ENCODE measurements around the gene IFI27.
"Not testable (repeated sequence)": the region's sequence is repeated elsewhere in the genome, so short reads cannot be mapped to it uniquely, and the experiment has no call there.

Gene IFI27

GRCh38 chr14:94110552-94111181 lies at the start of gene IFI27:
TSS of gene IFI27 (plus strand) at chr14:94110736.
- no peak for DNase-seq (ENCODE audit: low read depth in 2 of 2)

GRCh38 chr14:94062344-94062940 lies 48.1 kb upstream of the IFI27 start:
- DNase-seq (ENCODE audit: low read depth in 2 of 2), result peak in 1 of 2 experiments; percentile 14

GRCh38 chr14:94066089-94066676 lies 44.4 kb upstream of the IFI27 start:
- DNase-seq (ENCODE audit: low read depth in 2 of 2), result no peak

GRCh38 chr14:94072076-94072475 lies 38.5 kb upstream of the IFI27 start:
- not testable (repeated sequence) for DNase-seq (ENCODE audit: low read depth in 2 of 2)

GRCh38 chr14:94074534-94074933 lies 36.0 kb upstream of the IFI27 start:
- no peak for DNase-seq (ENCODE audit: low read depth in 2 of 2)

- no peak for DNase-seq (ENCODE audit: low read depth in 2 of 2)
These were observed 35.5 kb upstream of the IFI27 start for GRCh38 chr14:94075008-94075407.

GRCh38 chr14:94077111-94077821 lies 33.3 kb upstream of the IFI27 start:
- DNase-seq (ENCODE audit: low read depth in 2 of 2), result no peak

GRCh38 chr14:94077823-94078222 lies 32.7 kb upstream of the IFI27 start:
- DNase-seq (ENCODE audit: low read depth in 2 of 2), result no peak

GRCh38 chr14:94079891-94080620 lies 30.5 kb upstream of the IFI27 start:
- no peak for DNase-seq (ENCODE audit: low read depth in 2 of 2)

GRCh38 chr14:94080621-94081385 lies 29.7 kb upstream of the IFI27 start, which contains the start of the genes DDX24 and IFI27L1:
TSS of gene DDX24 (minus strand) at chr14:94081202. CDS start at chr14:94079742, 1,460 bp downstream.
TSS of gene IFI27L1 (plus strand) at chr14:94081310. CDS start at chr14:94096938, 15,628 bp downstream.
- DNase-seq (ENCODE audit: low read depth in 2 of 2), result peak; percentile 80 to 83

GRCh38 chr14:94081386-94081820 lies 29.1 kb upstream of the IFI27 start:
- DNase-seq (ENCODE audit: low read depth in 2 of 2), result no peak

GRCh38 chr14:94087891-94088290 lies 22.6 kb upstream of the IFI27 start:
- DNase-seq (ENCODE audit: low read depth in 2 of 2), result no peak

GRCh38 chr14:94088516-94088915 lies 22.0 kb upstream of the IFI27 start:
- no peak for DNase-seq (ENCODE audit: low read depth in 2 of 2)

- DNase-seq (ENCODE audit: low read depth in 2 of 2), result no peak
These were observed 21.1 kb upstream of the IFI27 start for GRCh38 chr14:94089479-94089878.

GRCh38 chr14:94093418-94093817 lies 17.1 kb upstream of the IFI27 start:
- DNase-seq (ENCODE audit: low read depth in 2 of 2), result no peak

GRCh38 chr14:94097091-94097490 lies 13.4 kb upstream of the IFI27 start:
- no peak for DNase-seq (ENCODE audit: low read depth in 2 of 2)

GRCh38 chr14:94098326-94098992 lies 12.1 kb upstream of the IFI27 start:
- peak; percentile 91 to 93 for DNase-seq (ENCODE audit: low read depth in 2 of 2)

- DNase-seq (ENCODE audit: low read depth in 2 of 2), result no peak
These were observed 11.5 kb upstream of the IFI27 start for GRCh38 chr14:94099006-94099405.

GRCh38 chr14:94100847-94101246 lies 9.7 kb upstream of the IFI27 start:
- DNase-seq (ENCODE audit: low read depth in 2 of 2), result peak; percentile 54 to 60

- DNase-seq (ENCODE audit: low read depth in 2 of 2), result no peak
These were observed 8.8 kb upstream of the IFI27 start for GRCh38 chr14:94101748-94102147.

Data from fibroblast of skin of left quadriceps (primary cell).